Measurements from ENCODE around the gene CRTC2.
A peak's percentile ranks its signal among the peaks of the same experiment; 100 is the strongest.

Gene CRTC2

GRCh38 chr1:153968408-153968807 is 10.0 kb upstream of the CRTC2 start:
- ATAC-seq (ENCODE audit: insufficient read depth, low read depth), result no peak
- peak overlapping the region; percentile 85; the same call in 1 of the 2 replicates for H2AFZ ChIP-seq (ENCODE audit: low read depth, low read length)
- H3K27ac ChIP-seq (ENCODE audit: low read length), result peak overlapping the region; percentile 92

GRCh38 chr1:153968000-153968363 is 9.6 kb upstream of the CRTC2 start:
- ATAC-seq (ENCODE audit: insufficient read depth, low read depth) (no peak), DNase-seq (no peak)
- H3K79me2 ChIP-seq (ENCODE audit: insufficient read depth, low read length), result peaks cover 50% of the 10 kb centered on the region
- no peak for TF ChIP-seq EZH2 (IDR thresholded peaks at IDR 0.05; ENCODE audit: borderline replicate concordance, low read depth, low read length, severe bottlenecking)
- no peak for TF ChIP-seq CTCF (IDR thresholded peaks at IDR 0.05; ENCODE audit: borderline replicate concordance, extremely low read depth, low read length, poor library complexity, severe bottlenecking)
- H4K20me1 ChIP-seq (ENCODE audit: insufficient read depth, low read length), result no peaks in the 10 kb centered on the region
- H3K36me3 ChIP-seq (ENCODE audit: insufficient read depth, low read length), result no peaks in the 10 kb centered on the region; the same call in 1 of the 2 replicates
- peaks cover 64% of the 10 kb centered on the region for H3K4me1 ChIP-seq (ENCODE audit: insufficient read depth, low read length)
- peak overlapping the region; percentile 92 for H3K27ac ChIP-seq (ENCODE audit: low read length)
- H3K27me3 ChIP-seq (ENCODE audit: insufficient read depth, low read length, poor library complexity), result no peaks in the 10 kb centered on the region
- no peaks in the 10 kb centered on the region for H3K9me3 ChIP-seq (ENCODE audit: insufficient read depth, low read length, severe bottlenecking)
- H3K4me3 ChIP-seq (ENCODE audit: low read depth in 1 of 2, low read length in 2 of 2), result peak overlapping the region; percentile 65 to 81
- H2AFZ ChIP-seq (ENCODE audit: low read depth, low read length), result peak overlapping the region; percentile 85
- H3K4me2 ChIP-seq (ENCODE audit: insufficient read depth, low read length), result peak overlapping the region; percentile 93
- H3K9ac ChIP-seq (ENCODE audit: low read depth, low read length), result peak overlapping the region; percentile 69

More at GRCh38 chr1:153968408-153968807, 10.0 kb upstream of the CRTC2 start:
- Histone ChIP-seq H4K20me1 (ENCODE audit: insufficient read depth, low read length) (no peaks in the 10 kb centered on the region), H3K27me3 (ENCODE audit: insufficient read depth, low read length, poor library complexity) (no peaks in the 10 kb centered on the region), H3K36me3 (ENCODE audit: insufficient read depth, low read length) (peaks cover 3% of the 10 kb centered on the region), H3K9ac (ENCODE audit: low read depth, low read length) (peak overlapping the region; percentile 69), H3K4me2 (ENCODE audit: insufficient read depth, low read length) (peak overlapping the region; percentile 93), H3K9me3 (ENCODE audit: insufficient read depth, low read length, severe bottlenecking) (no peaks in the 10 kb centered on the region), H3K4me1 (ENCODE audit: insufficient read depth, low read length) (peaks cover 64% of the 10 kb centered on the region), H3K4me3 (ENCODE audit: low read depth in 1 of 2, low read length in 2 of 2) (peak overlapping the region; percentile 65 to 81; a peak in 3 of 4 replicates), H3K79me2 (ENCODE audit: insufficient read depth, low read length) (peaks cover 46% of the 10 kb centered on the region)
- no peak for DNase-seq
- TF ChIP-seq EZH2 (IDR thresholded peaks at IDR 0.05; ENCODE audit: borderline replicate concordance, low read depth, low read length, severe bottlenecking) (no peak), CTCF (IDR thresholded peaks at IDR 0.05; ENCODE audit: borderline replicate concordance, extremely low read depth, low read length, poor library complexity, severe bottlenecking) (no peak)

DNA sequence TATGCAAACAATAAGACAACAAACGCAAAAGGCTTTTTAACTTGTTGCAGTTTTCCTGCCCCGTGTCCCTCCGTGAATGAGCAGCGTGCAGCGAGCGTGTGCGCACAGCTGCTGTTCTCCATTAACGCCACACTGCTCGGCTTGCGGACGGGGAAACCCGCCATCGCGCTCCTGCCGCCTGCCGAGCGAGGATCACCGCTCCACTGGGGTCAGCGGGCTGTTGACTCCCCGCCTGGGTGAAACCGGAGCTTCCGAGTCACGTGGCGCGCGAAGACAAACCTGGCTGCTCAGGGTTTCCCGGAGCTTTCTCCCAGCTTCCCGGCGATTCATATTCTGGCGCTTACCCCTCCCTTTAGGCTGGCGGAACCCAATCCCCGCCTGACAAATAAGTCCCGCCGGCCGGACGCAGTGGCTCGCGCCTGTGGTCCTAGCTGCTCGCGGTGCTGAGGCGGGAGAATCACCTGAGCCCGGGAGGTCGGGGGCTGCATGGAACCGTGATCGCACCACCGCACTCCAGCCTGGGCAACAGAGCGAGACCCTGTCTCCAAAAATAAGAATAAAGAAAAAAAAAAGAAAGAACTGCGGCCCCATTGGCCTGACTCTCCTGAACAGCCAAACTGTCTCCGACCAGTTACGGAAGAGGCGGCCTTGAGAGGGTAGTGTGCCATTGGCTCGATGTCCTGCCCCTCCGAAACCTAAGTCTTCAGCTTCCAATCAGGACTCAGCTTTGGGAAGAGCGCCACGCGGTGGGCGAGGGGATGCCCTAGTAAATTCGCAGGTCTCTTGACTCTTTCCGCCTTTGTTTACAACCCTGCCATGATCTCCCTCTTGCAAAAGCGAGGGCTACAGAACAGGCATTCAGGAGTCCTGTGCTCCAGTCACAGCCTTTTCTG is 8.9 kb upstream of the CRTC2 start, which contains the start of gene CREB3L4:
Gene CREB3L4, plus strand, starts transcription at position 796 of the 893 bp plus-strand sequence. CDS start 624 bp downstream, outside the sequence.
- ATAC-seq (ENCODE audit: insufficient read depth, low read depth) (peak; percentile 88), DNase-seq (peak; percentile 95)
- Histone ChIP-seq H3K27ac (ENCODE audit: low read length) (peak within 1 kb of the TSS; percentile 92), H3K4me3 (ENCODE audit: low read depth in 1 of 2, low read length in 2 of 2) (peak within 1 kb of the TSS; percentile 65 to 81), H3K27me3 (ENCODE audit: insufficient read depth, low read length, poor library complexity) (no peaks in the 10 kb centered on the region), H3K4me2 (ENCODE audit: insufficient read depth, low read length) (peak within 1 kb of the TSS; percentile 93), H2AFZ (ENCODE audit: low read depth, low read length) (peak within 1 kb of the TSS; percentile 85), H3K4me1 (ENCODE audit: insufficient read depth, low read length) (peaks cover 65% of the 10 kb centered on the region), H3K36me3 (ENCODE audit: insufficient read depth, low read length) (no peaks in the 10 kb centered on the region; the same call in 1 of the 2 replicates), H3K79me2 (ENCODE audit: insufficient read depth, low read length) (peaks cover 56% of the 10 kb centered on the region), H3K9ac (ENCODE audit: low read depth, low read length) (peak within 1 kb of the TSS; percentile 69), H3K9me3 (ENCODE audit: insufficient read depth, low read length, severe bottlenecking) (no peaks in the 10 kb centered on the region), H4K20me1 (ENCODE audit: insufficient read depth, low read length) (no peaks in the 10 kb centered on the region)
- TF ChIP-seq CTCF (IDR thresholded peaks at IDR 0.05; ENCODE audit: borderline replicate concordance, extremely low read depth, low read length, poor library complexity, severe bottlenecking) (peak; percentile 72), EZH2 (IDR thresholded peaks at IDR 0.05; ENCODE audit: borderline replicate concordance, low read depth, low read length, severe bottlenecking) (no peak)
